SW 1271 (cell line): ENCODE data around the gene PRDM8.
"Not testable (repeated sequence)": the region's sequence is repeated elsewhere in the genome, so short reads cannot be mapped to it uniquely, and the experiment has no call there.

Experiments used
- DNase-seq, 2 experiments: peaks; one replicate each; lab custom pipeline; 2025; lab: John Stamatoyannopoulos, UW

Gene PRDM8

GRCh38 chr4:80228460-80228859 is 31.2 kb downstream of the PRDM8 start:
- DNase-seq, result no peak

GRCh38 chr4:80229128-80229527 is 31.8 kb downstream of the PRDM8 start:
- DNase-seq, result no peak

- no peak for DNase-seq
These were observed 32.3 kb downstream of the PRDM8 start for GRCh38 chr4:80229590-80229989.

DNA sequence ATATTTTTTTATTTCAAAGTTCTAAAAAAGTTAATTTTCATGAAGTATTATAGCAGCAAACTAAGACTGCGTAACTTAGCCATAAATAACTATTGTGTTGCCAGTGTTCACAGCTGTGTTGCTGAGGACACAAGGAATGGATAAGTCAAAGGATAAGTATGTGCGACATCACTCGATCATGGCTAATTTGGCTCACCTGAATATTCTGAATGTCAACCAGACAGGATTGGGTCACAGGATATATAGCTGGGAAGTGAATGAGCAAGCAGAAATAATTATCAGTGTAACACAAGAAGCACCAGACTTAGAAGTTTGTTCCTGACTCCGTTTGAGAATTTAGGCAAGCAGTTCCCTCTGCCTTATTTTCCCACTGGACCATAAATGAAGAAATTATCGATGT is 33.9 kb downstream of the PRDM8 start:
- DNase-seq, result no peak

DNA sequence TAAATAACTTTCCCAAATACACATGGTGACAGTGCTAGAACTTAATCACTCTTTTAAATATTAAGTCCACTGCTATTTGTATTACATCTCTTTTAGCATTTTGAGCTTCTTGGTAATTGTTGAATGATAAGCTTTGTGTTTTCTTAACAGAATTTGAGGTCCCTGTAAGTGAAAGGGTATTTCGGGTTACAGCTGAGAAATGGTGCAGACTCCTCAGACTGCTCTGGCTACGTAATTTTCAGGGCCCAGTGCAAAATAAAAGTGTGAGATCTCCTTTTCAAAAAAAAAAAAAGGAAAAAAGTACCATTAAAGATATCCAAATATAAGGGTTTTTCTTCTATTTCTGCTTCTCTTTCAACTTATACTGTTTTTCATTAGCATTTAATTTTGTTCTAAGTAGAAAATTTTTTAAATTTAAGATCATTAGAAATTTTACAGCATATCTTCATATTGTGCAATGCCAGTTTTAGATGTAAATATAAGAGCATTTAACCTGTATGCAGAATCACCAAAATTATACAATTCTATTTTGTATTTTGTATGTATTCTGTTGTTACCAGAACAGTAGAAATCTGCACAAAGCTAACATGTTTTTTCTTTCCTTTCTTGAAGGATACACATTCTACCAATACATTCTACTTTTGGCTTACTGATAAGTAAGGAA is 35.5 kb downstream of the PRDM8 start:
- DNase-seq, result no peak

GRCh38 chr4:80233390-80233789 is 36.1 kb downstream of the PRDM8 start:
- DNase-seq, result no peak

- DNase-seq, result peak; percentile 8 to 39
These were observed 38.1 kb downstream of the PRDM8 start for GRCh38 chr4:80235451-80235850.

DNA sequence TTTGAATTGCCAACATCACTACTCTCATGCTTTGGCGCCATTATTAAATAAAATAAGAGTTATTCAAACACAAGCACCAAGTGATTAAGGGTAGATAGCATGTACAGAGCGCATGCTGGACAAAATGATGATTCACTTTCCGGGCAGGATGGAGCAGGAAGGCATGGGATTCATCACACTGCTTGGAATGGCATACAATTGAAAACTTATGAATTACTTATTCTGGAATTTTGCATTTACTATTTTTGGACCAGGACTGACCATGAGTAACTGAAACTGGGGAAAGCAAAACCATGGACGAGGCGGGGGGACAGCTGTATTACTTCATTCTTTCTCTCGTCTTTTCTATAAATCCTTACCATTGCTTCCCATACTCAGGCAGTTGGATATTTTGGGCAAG is 40.7 kb downstream of the PRDM8 start:
- DNase-seq, result peak; percentile 37 to 49

DNA sequence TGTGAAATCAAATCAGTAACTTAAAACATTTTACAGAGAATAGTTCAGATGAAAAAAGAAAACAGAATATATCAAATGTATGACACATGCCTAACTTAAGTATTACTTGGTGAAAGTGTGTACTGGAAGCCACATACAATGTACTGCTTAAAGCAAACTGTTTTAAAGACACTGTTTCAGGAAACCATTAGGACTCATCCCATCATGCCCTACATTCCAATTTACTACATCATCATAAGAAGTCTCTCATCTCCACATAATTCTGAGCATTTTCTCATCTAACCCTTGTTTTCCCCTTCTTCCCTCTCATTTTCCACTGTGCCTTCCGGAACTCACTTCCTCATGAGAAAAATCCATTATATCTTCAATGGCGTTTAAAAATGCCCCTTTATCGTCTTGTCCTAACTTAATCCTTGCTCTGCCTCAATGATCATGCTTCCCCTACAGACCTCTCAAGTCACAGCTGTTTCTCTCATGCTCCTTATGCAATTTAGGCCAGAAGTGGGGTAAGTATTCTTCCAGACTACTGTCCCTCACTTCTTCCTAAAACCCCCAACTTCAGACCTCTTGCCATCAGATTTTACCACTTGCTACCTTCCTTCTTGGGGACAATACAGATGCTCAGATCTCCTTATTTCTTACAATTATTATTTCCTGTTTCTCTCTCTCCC is 42.3 kb downstream of the PRDM8 start:
- no peak for DNase-seq

GRCh38 chr4:80240976-80241375 is 43.7 kb downstream of the PRDM8 start:
- DNase-seq, result no peak

DNA sequence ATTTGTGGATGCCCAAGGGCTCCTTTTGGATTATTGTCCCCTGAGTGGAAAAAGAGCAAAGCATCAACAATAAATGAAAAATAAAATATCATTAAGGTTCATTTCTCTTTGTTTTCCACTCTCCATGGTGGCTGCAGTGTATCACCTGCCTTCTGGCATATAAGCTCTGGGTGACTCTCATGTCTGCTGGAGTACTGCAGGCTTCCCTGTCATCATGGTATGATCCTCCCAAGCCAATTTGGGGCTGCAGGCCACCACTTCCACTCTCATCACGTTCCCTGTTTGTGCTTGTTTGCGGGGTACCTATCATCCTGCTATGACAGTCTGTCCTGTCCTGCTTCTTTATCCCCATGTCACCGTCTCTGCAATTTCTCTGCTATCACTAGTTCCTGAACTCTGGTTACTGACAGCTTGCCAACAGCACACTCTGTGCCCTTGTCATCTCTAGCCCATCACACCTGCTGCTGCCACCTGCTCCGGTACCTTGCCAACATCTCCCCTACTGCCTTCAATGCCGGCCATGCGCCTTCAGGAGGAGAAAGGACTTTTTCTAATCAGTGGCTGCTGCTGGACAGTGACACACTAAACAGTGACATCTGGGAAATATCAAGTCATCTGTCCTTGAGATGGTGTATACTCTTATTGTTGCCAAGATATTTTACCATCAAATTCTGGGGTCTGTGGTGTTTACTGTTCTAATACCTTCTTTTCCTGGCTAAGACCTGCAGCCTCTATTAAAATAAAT is 46.1 kb downstream of the PRDM8 start:
- no peak for DNase-seq

- not testable (repeated sequence) for DNase-seq
These were observed 50.2 kb downstream of the PRDM8 start for GRCh38 chr4:80247484-80247883.

DNA sequence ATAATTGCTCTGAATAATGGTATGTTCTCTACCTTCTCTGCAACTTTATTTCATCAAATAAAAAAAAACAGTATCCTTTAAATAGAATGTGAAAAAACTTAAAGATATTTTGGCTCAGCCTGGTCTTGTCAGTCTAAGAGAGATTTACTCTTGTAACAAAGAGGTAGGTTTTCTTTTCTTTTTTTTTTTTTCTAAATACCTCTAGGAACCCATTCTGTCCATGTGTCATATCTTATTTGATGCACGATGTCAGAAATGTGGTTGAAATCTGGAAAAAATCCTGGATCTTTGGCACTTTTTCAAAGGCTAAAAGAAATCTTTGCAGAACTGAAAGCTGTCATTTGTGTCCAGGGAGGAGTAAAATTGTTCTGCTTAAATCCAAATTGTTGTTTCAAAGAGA is 51.8 kb downstream of the PRDM8 start:
- no peak for DNase-seq

DNA sequence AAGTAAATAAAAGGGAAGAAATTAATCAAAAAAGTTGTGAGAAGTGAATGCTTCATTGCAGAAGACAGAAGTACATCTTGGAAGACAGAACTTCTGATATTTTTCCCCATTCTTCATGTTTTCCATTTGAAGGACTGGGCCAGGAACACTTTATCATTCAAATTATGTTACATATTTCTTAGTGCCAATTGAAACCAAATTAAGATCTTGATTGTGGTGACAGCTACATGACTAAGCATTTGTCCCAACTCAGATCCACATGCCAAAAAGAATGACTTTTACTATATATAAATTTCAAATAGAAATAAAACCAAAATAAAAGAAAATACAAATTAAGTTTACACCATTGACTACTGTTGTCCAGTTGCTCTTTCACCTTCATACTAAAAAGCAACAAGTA is 55.1 kb downstream of the PRDM8 start:
- no peak for DNase-seq

- no peak for DNase-seq
These were observed 55.6 kb downstream of the PRDM8 start for GRCh38 chr4:80252953-80253352.

DNA sequence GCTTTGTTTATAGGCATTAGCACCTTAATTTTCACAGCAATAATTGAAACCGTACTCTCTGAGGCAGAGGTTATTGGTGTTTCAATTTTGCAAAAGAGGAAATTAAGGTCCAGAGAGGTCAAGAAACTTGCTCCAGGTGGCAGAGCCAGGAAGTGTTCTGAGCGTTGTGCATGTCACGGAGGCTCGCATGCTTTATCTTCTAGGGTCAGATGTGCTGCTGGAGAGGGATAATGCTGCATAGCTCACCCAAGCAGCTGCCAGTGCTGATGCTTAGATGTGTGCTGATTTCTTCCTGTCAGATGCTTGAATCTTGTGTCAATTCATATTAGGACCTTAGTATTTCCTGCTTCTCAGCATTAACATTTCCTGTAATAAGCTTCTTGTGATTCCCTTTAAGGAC is 56.2 kb downstream of the PRDM8 start:
- DNase-seq, result no peak
